Liver (tissue), 9 donors: ENCODE results near the gene SLC26A4. TPM values are rescaled to one million over a fixed set of nuclear protein-coding genes. Genes with fewer than 3 reads are reported as not detected.

Experiments
- DNase-seq: peaks from one replicate; pipeline ENCODE4 v3.0.0-alpha.2; 2017; ENCODE audit warnings: low spot score
- H3K27ac ChIP-seq, 2 donors: one replicate each; pipeline ENCODE4 v1.7.0; 2013; ENCODE audit warnings: inconsistent platforms in 2 of 2, low read length in 2 of 2, control low read depth in 1 of 2, low read depth in 1 of 2, mild to moderate bottlenecking in 1 of 2
- H3K27me3 ChIP-seq, 4 donors: one replicate each; pipeline versions ENCODE4 v1.6.1 to v1.7.0; 2013; ENCODE audit warnings: low read length in 3 of 4, inconsistent platforms in 1 of 4, mild to moderate bottlenecking in 1 of 4, moderate library complexity in 1 of 4; ENCODE audit not compliant: control insufficient read depth in 4 of 4, insufficient read depth in 4 of 4
- H3K36me3 ChIP-seq, 4 donors: one replicate each; pipeline versions ENCODE4 v1.6.1 to v1.7.0; 2013; ENCODE audit warnings: low read length in 3 of 4, mild to moderate bottlenecking in 3 of 4, low read depth in 1 of 4, moderate library complexity in 1 of 4; ENCODE audit not compliant: control insufficient read depth in 4 of 4, insufficient read depth in 3 of 4
- H3K4me1 ChIP-seq, 4 donors: one replicate each; pipeline versions ENCODE4 v1.6.1 to v1.7.0; 2013; ENCODE audit warnings: low read length in 3 of 4, mild to moderate bottlenecking in 3 of 4, moderate library complexity in 1 of 4; ENCODE audit not compliant: control insufficient read depth in 4 of 4, insufficient read depth in 4 of 4
- H3K4me3 ChIP-seq, 3 donors: one replicate each; pipeline versions ENCODE4 v1.6.1 to v1.7.0; 2013; ENCODE audit warnings: low read length in 3 of 3, control low read depth in 1 of 3, low read depth in 1 of 3, mild to moderate bottlenecking in 1 of 3
- H3K9ac ChIP-seq, 2 donors: one replicate each; pipeline ENCODE4 v1.7.0; 2013; ENCODE audit warnings: low read length in 2 of 2, mild to moderate bottlenecking in 2 of 2, moderate library complexity in 2 of 2, control low read depth in 1 of 2, low read depth in 1 of 2
- H3K9me3 ChIP-seq, 4 donors: one replicate each; pipeline versions ENCODE4 v1.6.1 to v1.7.0; 2013; ENCODE audit warnings: low read length in 3 of 4; ENCODE audit not compliant: control insufficient read depth in 4 of 4
- EGR1 ChIP-seq, 2 donors: IDR thresholded peaks; 2 replicates each; pipeline ENCODE4 v1.6.1; 2016 to 2018; ENCODE audit warnings: antibody characterized with exemption in 2 of 2, low read depth in 2 of 2
- FOXA1 ChIP-seq: IDR thresholded peaks from 2 replicates; pipeline ENCODE4 v1.6.1; 2016; ENCODE audit warnings: antibody characterized with exemption
- FOXA2 ChIP-seq: IDR thresholded peaks from 2 replicates; pipeline ENCODE4 v1.6.1; 2016; ENCODE audit warnings: antibody characterized with exemption
- GABPA ChIP-seq, 2 donors: IDR thresholded peaks in 1 of 2; conservative IDR thresholded peaks in 1 of 2; 2 replicates each; pipeline ENCODE4 v1.6.1; 2016; ENCODE audit warnings: antibody characterized with exemption in 2 of 2, mild to moderate bottlenecking in 1 of 2, moderate library complexity in 1 of 2
- HNF4A ChIP-seq, 2 donors: conservative IDR thresholded peaks; 2 replicates each; pipeline ENCODE4 v1.6.1; 2016; ENCODE audit warnings: antibody characterized with exemption in 2 of 2, mild to moderate bottlenecking in 2 of 2
- HNF4G ChIP-seq: IDR thresholded peaks from 2 replicates; pipeline ENCODE4 v1.6.1; 2016; ENCODE audit warnings: antibody characterized with exemption
- JUND ChIP-seq, 2 donors: IDR thresholded peaks; 2 replicates each; pipeline ENCODE4 v1.6.1; 2016; ENCODE audit warnings: antibody characterized with exemption in 2 of 2
- NR2F2 ChIP-seq: IDR thresholded peaks from 2 replicates; pipeline ENCODE4 v1.6.1; 2016; ENCODE audit warnings: antibody characterized with exemption
- RAD21 ChIP-seq, 2 donors: IDR thresholded peaks; 2 replicates each; pipeline ENCODE4 v1.6.1; 2016; ENCODE audit warnings: antibody characterized with exemption in 2 of 2, mild to moderate bottlenecking in 2 of 2
- RXRA ChIP-seq, 2 donors: IDR thresholded peaks; 2 replicates each; pipeline ENCODE4 v1.6.1; 2017 to 2018; ENCODE audit warnings: antibody characterized with exemption in 2 of 2, mild to moderate bottlenecking in 1 of 2
- SP1 ChIP-seq: IDR thresholded peaks from 2 replicates; pipeline ENCODE4 v1.6.1; 2018; ENCODE audit warnings: antibody characterized with exemption, mild to moderate bottlenecking
- TAF1 ChIP-seq: conservative IDR thresholded peaks from 2 replicates; pipeline ENCODE4 v1.6.1; 2016; ENCODE audit warnings: antibody characterized with exemption, mild to moderate bottlenecking
- YY1 ChIP-seq: IDR thresholded peaks from 2 replicates; pipeline ENCODE4 v1.6.1; 2016; ENCODE audit warnings: antibody characterized with exemption, mild to moderate bottlenecking
- WGBS: extraction: QIAGEN DNeasy Blood & Tissue Kit; methylation state at CpG from one replicate; pipeline ENCODE4 v1.1.7; 2013; 5-methylcytosine and 5-hydroxymethylcytosine counted together
- polyA plus RNA-seq, 2 donors: library from polyadenylated mRNA; stranded (reverse) in 1 of 2; unstranded in 1 of 2; fragments of 200-250 nt in 1 of 2; fragments of >200 nt in 1 of 2; fragmentation: Nextera tagmentation in 1 of 2; extraction: Ambion mirVana in 1 of 2; gene quantifications; one replicate each; pipeline versions ENCODE4 v1.2.1 to v1.2.3, GENCODE V29; 2013 to 2015
- total RNA-seq, 2 donors: library from RNA; depleted of rRNA; stranded (reverse); fragments of >200 nt; gene quantifications; one replicate each; pipeline ENCODE4 v1.2.3, GENCODE V29; 2014
- TF ChIP-seq, protein P1 (sequence below): IDR thresholded peaks from 2 replicates; pipeline ENCODE4 v1.6.1; 2016; ENCODE audit warnings: antibody characterized with exemption
- TF ChIP-seq, protein P2 (sequence below): IDR thresholded peaks from 2 replicates; pipeline ENCODE4 v1.6.1; 2016; ENCODE audit warnings: antibody characterized with exemption, mild to moderate bottlenecking
- TF ChIP-seq, protein P3 (sequence below): fragments of 150-350 bp; IDR thresholded peaks from 2 replicates; pipeline ENCODE4 v1.5.1; 2017; ENCODE audit warnings: improper control_type of control experiment, low read depth, low read length; ENCODE audit not compliant: missing input control
- TF ChIP-seq, protein P4 (sequence below): IDR thresholded peaks from 2 replicates; pipeline ENCODE4 v1.6.1; 2016; ENCODE audit warnings: antibody characterized with exemption
- TF ChIP-seq, protein P5 (sequence below): IDR thresholded peaks from 2 replicates; pipeline ENCODE4 v1.6.1; 2016; ENCODE audit warnings: antibody characterized with exemption
- donor health status: healthy.
- donor health status: healthy.
- donor health status: healthy.
- donor health status: healthy.
- donor health status: healthy.

SLC26A4 gene
- total and polyA plus RNA-seq, 4 donors = 0.08 to 0.25 (median 0.19) TPM; not detected in 1

DNA sequence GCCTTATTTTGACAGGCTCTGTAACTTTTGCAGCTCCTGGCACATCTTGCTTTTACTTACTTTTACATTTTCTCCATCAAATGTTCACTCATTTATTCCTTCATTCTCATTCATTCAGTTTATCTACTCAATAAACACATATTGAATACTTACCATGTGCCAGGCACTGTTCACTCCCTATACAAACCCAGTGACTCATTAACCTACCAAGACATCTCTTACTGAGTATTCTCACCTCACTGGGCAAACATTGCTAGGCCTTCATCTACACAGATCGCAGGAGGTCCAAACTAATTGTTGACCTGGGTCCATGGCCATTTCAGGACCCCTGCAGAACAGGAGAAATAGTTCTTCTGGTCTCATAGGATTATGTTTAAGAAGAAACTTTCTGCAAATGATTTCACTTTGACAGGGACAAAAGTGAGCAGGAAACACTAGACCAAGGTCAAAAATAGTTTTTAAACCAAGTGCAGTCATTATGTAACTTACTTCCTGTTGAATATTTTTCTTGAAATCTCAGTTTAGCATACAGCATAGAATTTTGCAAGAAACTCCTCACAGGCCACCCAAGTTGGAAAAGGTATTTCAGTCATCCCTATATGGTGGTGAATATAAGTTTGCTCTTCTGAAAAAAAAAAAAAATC, 17.6 kb downstream of the SLC26A4 start:
- WGBS = 77% methylated on average over 1 of the region's 1 CpG
- no peak for TF ChIP-seq YY1
- TF ChIP-seq GABPA (IDR thresholded peaks at IDR 0.05 in 1 of 2, conservative IDR thresholded peaks at IDR 0.05 in 1 of 2) = no peak
- TF ChIP-seq RXRA (IDR thresholded peaks at IDR 0.05) = no peak
- TF ChIP-seq, protein P1, sequence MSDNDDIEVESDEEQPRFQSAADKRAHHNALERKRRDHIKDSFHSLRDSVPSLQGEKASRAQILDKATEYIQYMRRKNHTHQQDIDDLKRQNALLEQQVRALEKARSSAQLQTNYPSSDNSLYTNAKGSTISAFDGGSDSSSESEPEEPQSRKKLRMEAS = no peak
- no peak for TF ChIP-seq EGR1 (IDR thresholded peaks at IDR 0.05; ENCODE audit: low read depth in 2 of 2)
- no peak for TF ChIP-seq SP1
- TF ChIP-seq FOXA1 = no peak
- TF ChIP-seq, protein P2, sequence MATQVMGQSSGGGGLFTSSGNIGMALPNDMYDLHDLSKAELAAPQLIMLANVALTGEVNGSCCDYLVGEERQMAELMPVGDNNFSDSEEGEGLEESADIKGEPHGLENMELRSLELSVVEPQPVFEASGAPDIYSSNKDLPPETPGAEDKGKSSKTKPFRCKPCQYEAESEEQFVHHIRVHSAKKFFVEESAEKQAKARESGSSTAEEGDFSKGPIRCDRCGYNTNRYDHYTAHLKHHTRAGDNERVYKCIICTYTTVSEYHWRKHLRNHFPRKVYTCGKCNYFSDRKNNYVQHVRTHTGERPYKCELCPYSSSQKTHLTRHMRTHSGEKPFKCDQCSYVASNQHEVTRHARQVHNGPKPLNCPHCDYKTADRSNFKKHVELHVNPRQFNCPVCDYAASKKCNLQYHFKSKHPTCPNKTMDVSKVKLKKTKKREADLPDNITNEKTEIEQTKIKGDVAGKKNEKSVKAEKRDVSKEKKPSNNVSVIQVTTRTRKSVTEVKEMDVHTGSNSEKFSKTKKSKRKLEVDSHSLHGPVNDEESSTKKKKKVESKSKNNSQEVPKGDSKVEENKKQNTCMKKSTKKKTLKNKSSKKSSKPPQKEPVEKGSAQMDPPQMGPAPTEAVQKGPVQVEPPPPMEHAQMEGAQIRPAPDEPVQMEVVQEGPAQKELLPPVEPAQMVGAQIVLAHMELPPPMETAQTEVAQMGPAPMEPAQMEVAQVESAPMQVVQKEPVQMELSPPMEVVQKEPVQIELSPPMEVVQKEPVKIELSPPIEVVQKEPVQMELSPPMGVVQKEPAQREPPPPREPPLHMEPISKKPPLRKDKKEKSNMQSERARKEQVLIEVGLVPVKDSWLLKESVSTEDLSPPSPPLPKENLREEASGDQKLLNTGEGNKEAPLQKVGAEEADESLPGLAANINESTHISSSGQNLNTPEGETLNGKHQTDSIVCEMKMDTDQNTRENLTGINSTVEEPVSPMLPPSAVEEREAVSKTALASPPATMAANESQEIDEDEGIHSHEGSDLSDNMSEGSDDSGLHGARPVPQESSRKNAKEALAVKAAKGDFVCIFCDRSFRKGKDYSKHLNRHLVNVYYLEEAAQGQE = no peak
- no peak for TF ChIP-seq FOXA2
- no peak for TF ChIP-seq HNF4G
- TF ChIP-seq, protein P3, sequence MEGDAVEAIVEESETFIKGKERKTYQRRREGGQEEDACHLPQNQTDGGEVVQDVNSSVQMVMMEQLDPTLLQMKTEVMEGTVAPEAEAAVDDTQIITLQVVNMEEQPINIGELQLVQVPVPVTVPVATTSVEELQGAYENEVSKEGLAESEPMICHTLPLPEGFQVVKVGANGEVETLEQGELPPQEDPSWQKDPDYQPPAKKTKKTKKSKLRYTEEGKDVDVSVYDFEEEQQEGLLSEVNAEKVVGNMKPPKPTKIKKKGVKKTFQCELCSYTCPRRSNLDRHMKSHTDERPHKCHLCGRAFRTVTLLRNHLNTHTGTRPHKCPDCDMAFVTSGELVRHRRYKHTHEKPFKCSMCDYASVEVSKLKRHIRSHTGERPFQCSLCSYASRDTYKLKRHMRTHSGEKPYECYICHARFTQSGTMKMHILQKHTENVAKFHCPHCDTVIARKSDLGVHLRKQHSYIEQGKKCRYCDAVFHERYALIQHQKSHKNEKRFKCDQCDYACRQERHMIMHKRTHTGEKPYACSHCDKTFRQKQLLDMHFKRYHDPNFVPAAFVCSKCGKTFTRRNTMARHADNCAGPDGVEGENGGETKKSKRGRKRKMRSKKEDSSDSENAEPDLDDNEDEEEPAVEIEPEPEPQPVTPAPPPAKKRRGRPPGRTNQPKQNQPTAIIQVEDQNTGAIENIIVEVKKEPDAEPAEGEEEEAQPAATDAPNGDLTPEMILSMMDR = no peak
- TF ChIP-seq HNF4A (conservative IDR thresholded peaks at IDR 0.05) = no peak
- no peak for TF ChIP-seq JUND (IDR thresholded peaks at IDR 0.05)
- no peak for TF ChIP-seq RAD21 (IDR thresholded peaks at IDR 0.05)
- no peak for TF ChIP-seq TAF1
- TF ChIP-seq, protein P4, sequence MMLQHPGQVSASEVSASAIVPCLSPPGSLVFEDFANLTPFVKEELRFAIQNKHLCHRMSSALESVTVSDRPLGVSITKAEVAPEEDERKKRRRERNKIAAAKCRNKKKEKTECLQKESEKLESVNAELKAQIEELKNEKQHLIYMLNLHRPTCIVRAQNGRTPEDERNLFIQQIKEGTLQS = no peak
- TF ChIP-seq NR2F2 = no peak
- TF ChIP-seq, protein P5, sequence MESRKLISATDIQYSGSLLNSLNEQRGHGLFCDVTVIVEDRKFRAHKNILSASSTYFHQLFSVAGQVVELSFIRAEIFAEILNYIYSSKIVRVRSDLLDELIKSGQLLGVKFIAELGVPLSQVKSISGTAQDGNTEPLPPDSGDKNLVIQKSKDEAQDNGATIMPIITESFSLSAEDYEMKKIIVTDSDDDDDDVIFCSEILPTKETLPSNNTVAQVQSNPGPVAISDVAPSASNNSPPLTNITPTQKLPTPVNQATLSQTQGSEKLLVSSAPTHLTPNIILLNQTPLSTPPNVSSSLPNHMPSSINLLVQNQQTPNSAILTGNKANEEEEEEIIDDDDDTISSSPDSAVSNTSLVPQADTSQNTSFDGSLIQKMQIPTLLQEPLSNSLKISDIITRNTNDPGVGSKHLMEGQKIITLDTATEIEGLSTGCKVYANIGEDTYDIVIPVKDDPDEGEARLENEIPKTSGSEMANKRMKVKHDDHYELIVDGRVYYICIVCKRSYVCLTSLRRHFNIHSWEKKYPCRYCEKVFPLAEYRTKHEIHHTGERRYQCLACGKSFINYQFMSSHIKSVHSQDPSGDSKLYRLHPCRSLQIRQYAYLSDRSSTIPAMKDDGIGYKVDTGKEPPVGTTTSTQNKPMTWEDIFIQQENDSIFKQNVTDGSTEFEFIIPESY = no peak

More for the DNA sequence above, 17.6 kb downstream of the SLC26A4 start:
- no peaks in the 10 kb centered on the region for H3K9me3 ChIP-seq
- H3K36me3 ChIP-seq = no peaks in the 10 kb centered on the region
- no peak overlapping the region for H3K27ac ChIP-seq
- H3K4me3 ChIP-seq = no peak overlapping the region
- H3K27me3 ChIP-seq = no peaks in the 10 kb centered on the region
- H3K4me1 ChIP-seq = no peaks in the 10 kb centered on the region
- no peak overlapping the region for H3K9ac ChIP-seq
- no peak for DNase-seq
